Naive thymus-derived CD4-positive, alpha-beta T cell (primary cell): ENCODE data around the gene MFAP4. TPM values are rescaled to one million over a fixed set of nuclear protein-coding genes. Genes with fewer than 3 reads are reported as not detected.

Source experiments
- ATAC-seq: fragments of 150-1000 bp; cut with Tn5 transposase; 2 replicates; pipeline ENCODE4 v1.10.0; 2021; ENCODE audit warnings: mild to moderate bottlenecking, moderate library complexity
- CTCF ChIA-PET: fragments of 350-600 bp; sonication (Branson Sonifier 250); formaldehyde crosslinking; loops from one replicate; lab custom pipeline; 2021; ENCODE audit warnings: antibody characterized with exemption; lab: Charles Lee
- POLR2A ChIA-PET: fragments of 350-600 bp; sonication (Branson Sonifier 250); formaldehyde crosslinking; loops from one replicate; lab custom pipeline; 2021; ENCODE audit warnings: antibody characterized with exemption, inconsistent platforms; lab: Charles Lee
- DNase-seq, 9 donors: peaks; one replicate each; pipeline versions ENCODE4 v3.0.0 to v3.0.0-alpha.2; 2020 to 2022; ENCODE audit warnings: mixed read lengths in 1 of 9
- H3K27ac ChIP-seq: one replicate; pipeline ENCODE4 v1.7.0; 2013; ENCODE audit warnings: mild to moderate bottlenecking, low read depth, low read length, moderate library complexity
- H3K27me3 ChIP-seq, 2 donors: one replicate each; pipeline ENCODE4 v1.7.0; 2013; ENCODE audit warnings: low read length in 2 of 2, mild to moderate bottlenecking in 2 of 2, moderate library complexity in 2 of 2; ENCODE audit not compliant: control insufficient read depth in 2 of 2, insufficient read depth in 2 of 2
- H3K36me3 ChIP-seq, 3 experiments: 1 replicate in 2 of 3; 2 replicates in 1 of 3; pipeline ENCODE4 v1.7.0; 2013; ENCODE audit warnings: low read length in 3 of 3, mild to moderate bottlenecking in 3 of 3, moderate library complexity in 1 of 3; ENCODE audit not compliant: insufficient read depth in 3 of 3, control insufficient read depth in 2 of 3
- H3K4me1 ChIP-seq, 2 donors: one replicate each; pipeline ENCODE4 v1.7.0; 2013; ENCODE audit warnings: low read length in 2 of 2, mild to moderate bottlenecking in 2 of 2, moderate library complexity in 1 of 2; ENCODE audit not compliant: control insufficient read depth in 2 of 2, insufficient read depth in 2 of 2
- H3K4me3 ChIP-seq: 2 replicates; pipeline ENCODE4 v1.7.0; 2013; ENCODE audit warnings: mild to moderate bottlenecking, low read length
- H3K9me3 ChIP-seq, 3 experiments: 1 replicate in 2 of 3; 2 replicates in 1 of 3; pipeline ENCODE4 v1.7.0; 2013; ENCODE audit warnings: low read length in 3 of 3; ENCODE audit not compliant: control insufficient read depth in 2 of 3
- H3K27ac Mint-ChIP-seq, 9 donors: one replicate each; pipeline ENCODE4 v1.8.0; 2020 to 2022; ENCODE audit warnings: mixed read lengths in 9 of 9, mild to moderate bottlenecking in 8 of 9, moderate library complexity in 5 of 9, inconsistent platforms in 2 of 9
- H3K27me3 Mint-ChIP-seq, 5 donors: one replicate each; pipeline ENCODE4 v1.8.0; 2021 to 2022; ENCODE audit warnings: mixed read lengths in 5 of 5, mild to moderate bottlenecking in 1 of 5
- H3K36me3 Mint-ChIP-seq, 5 donors: one replicate each; pipeline ENCODE4 v1.8.0; 2020 to 2022; ENCODE audit warnings: mixed read lengths in 5 of 5, mild to moderate bottlenecking in 3 of 5, inconsistent platforms in 1 of 5
- H3K4me1 Mint-ChIP-seq, 7 donors: one replicate each; pipeline ENCODE4 v1.8.0; 2020 to 2022; ENCODE audit warnings: mixed read lengths in 7 of 7, mild to moderate bottlenecking in 3 of 7, inconsistent platforms in 1 of 7
- H3K4me3 Mint-ChIP-seq, 10 donors: one replicate each; pipeline ENCODE4 v1.8.0; 2020 to 2022; ENCODE audit warnings: mild to moderate bottlenecking in 10 of 10, mixed read lengths in 10 of 10, moderate library complexity in 6 of 10, inconsistent platforms in 2 of 10
- H3K9me3 Mint-ChIP-seq, 11 donors: one replicate each; pipeline ENCODE4 v1.8.0; 2020 to 2022; ENCODE audit warnings: mixed read lengths in 11 of 11, mild to moderate bottlenecking in 4 of 11, inconsistent platforms in 1 of 11, moderate library complexity in 1 of 11
- intact Hi-C, 2 donors: fragments of 100-400 bp; cut with micrococcal nuclease; formaldehyde crosslinking; loops; one replicate each; pipeline ENCODE4 v1.15.1; 2023
- polyA plus RNA-seq, 2 donors: library from polyadenylated mRNA; unstranded; fragments of 300-500 nt; fragmentation: Illumina TruSeq; gene quantifications; one replicate each; pipeline ENCODE4 v1.2.3, GENCODE V29; 2021
- total RNA-seq, 6 experiments: library from RNA in 5 of 6; stranded (reverse) in 5 of 6; gene quantifications; 1 replicate in 5 of 6; 2 replicates in 1 of 6; pipeline ENCODE4 v1.2.3 and lab custom pipeline; 2021 to 2026

MFAP4 gene
- total and polyA plus RNA-seq, 7 experiments from 2014 or later: not detected

DNA sequence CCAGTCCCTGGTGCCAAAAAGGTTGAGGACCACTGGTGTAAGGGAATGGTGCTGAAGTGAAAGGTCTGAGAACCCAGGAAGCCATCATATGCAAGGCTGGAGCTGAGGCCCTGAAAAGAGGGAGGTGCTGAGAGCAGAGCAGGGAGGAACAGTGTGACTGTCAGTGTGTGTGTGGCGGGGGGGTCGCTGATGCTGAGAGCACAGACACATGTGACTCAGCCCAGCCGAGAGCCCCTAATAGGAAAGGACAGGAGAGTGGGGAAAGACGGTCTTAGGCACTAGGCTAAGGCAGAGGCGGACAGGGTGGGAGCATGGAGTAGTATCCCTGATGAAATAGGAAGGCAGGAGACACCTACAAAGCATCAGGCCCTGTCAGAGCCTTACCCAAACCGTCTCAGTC is 25.7 kb downstream of the MFAP4 start:
- Mint-ChIP-seq H3K9me3 (no peaks in the 10 kb centered on the region), H3K4me3 (peak overlapping the region in 9 of 10 donors; percentile 32 to 95 (median 75)), H3K4me1 (peaks cover 0 to 15% (median 6%) of the 10 kb centered on the region in 7 donors), H3K27ac (peak overlapping the region in 6 of 9 donors; percentile 20 to 92 (median 58)), H3K36me3 (no peaks in the 10 kb centered on the region), H3K27me3 (peaks cover 7 to 32% (median 21%) of the 10 kb centered on the region in 5 donors)
- Histone ChIP-seq H3K36me3 (no peaks in the 10 kb centered on the region), H3K27ac (no peak overlapping the region), H3K27me3 (no peaks in the 10 kb centered on the region), H3K9me3 (no peaks in the 10 kb centered on the region), H3K4me1 (peaks cover 6 to 11% of the 10 kb centered on the region in 2 donors), H3K4me3 (no peak overlapping the region)
- POLR2A ChIA-PET: interaction anchor here (2.9 kb wide), 1 partner anchor 17 kb away, joined by 26 read pairs; the partner anchor contains the start of gene MAPK7
- no peak for ATAC-seq
- intact Hi-C loops: loop anchor here (5.0 kb wide), 2 partner anchors 504 to 506 kb away; partner anchors contain the start of genes PRPSAP2 (in 1 of the 2) and ULK2 (in 1 of the 2)
- no peak for DNase-seq
- CTCF ChIA-PET: interaction anchor here (3.4 to 4.7 kb wide), 2 partner anchors 16 to 86 kb away, joined by 29 to 64 read pairs; partner anchors contain the start of gene MAPK7

DNA sequence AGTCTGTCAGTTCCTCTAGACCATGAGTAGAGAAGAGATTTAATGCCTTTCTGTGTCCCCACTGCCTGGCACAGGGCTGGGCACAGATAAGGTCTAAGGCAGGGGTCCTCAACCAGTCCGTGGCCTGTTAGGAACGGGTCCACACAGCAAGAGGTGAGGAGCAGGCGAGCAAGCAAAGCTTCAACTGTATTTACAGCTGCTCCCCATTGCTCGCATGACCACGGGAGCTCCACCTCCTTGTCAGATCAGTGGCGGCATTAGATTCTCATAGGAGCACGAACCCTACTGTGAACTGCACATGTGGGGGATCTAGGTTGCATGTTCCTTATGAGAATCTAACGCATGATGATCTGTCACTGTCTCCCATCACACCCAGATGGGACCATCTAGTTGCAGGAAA is 26.2 kb downstream of the MFAP4 start:
- Histone ChIP-seq H3K27ac (no peak overlapping the region), H3K4me3 (no peak overlapping the region), H3K27me3 (no peaks in the 10 kb centered on the region), H3K4me1 (peaks cover 6 to 11% of the 10 kb centered on the region in 2 donors), H3K36me3 (no peaks in the 10 kb centered on the region), H3K9me3 (no peaks in the 10 kb centered on the region)
- ChIA-PET CTCF (interaction anchor here (3.4 kb wide), 1 partner anchor 17 kb away, joined by 29 read pairs; the partner anchor contains the start of gene MAPK7), POLR2A (interaction anchor here (2.9 kb wide), 1 partner anchor 17 kb away, joined by 26 read pairs; the partner anchor contains the start of gene MAPK7)
- H3K9me3 Mint-ChIP-seq: no peaks in the 10 kb centered on the region
- H3K4me1 Mint-ChIP-seq: peaks cover 0 to 15% (median 6%) of the 10 kb centered on the region in 7 donors
- H3K27ac Mint-ChIP-seq: no peak overlapping the region
- peaks cover 7 to 32% (median 21%) of the 10 kb centered on the region in 5 donors for H3K27me3 Mint-ChIP-seq
- ATAC-seq (no peak), DNase-seq (no peak)
- no peaks in the 10 kb centered on the region for H3K36me3 Mint-ChIP-seq
- peak overlapping the region in 1 of 10 donors; percentile 60 for H3K4me3 Mint-ChIP-seq
- intact Hi-C loops: loop anchor here (5.0 kb wide), 2 partner anchors 503 to 507 kb away; partner anchors contain the start of genes PRPSAP2 (in 1 of the 2) and ULK2 (in 1 of the 2)

DNA sequence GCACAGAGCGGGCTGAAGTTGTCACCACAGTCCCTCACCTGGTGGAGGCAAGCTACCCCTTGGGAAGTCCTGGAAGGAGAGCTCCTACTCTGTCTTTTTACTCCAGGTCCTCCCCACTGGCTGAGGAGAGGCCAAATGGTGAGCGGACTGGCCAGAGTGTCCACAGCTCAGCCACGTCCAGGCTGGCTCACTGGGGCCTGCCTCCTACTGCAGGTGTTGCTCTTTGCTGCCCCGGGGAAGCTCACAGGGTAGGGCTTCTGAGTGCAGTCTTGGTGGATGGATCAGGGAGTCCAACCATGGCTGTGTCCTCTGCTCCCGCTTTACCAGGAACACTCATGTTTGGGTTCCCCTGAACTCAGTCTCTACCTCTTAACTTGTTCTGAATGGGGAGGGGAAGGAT is 27.1 kb downstream of the MFAP4 start:
- ChIA-PET CTCF (no interaction called here), POLR2A (no interaction called here)
- Histone ChIP-seq H3K27me3 (no peaks in the 10 kb centered on the region), H3K27ac (no peak overlapping the region), H3K9me3 (no peaks in the 10 kb centered on the region), H3K36me3 (no peaks in the 10 kb centered on the region), H3K4me1 (peaks cover 6 to 11% of the 10 kb centered on the region in 2 donors), H3K4me3 (no peak overlapping the region)
- H3K27ac Mint-ChIP-seq: no peak overlapping the region
- no peak overlapping the region for H3K4me3 Mint-ChIP-seq
- ATAC-seq: no peak
- no peak for DNase-seq
- H3K4me1 Mint-ChIP-seq: peaks cover 0 to 15% (median 6%) of the 10 kb centered on the region in 7 donors
- no peaks in the 10 kb centered on the region for H3K9me3 Mint-ChIP-seq
- peaks cover 7 to 35% (median 23%) of the 10 kb centered on the region in 5 donors for H3K27me3 Mint-ChIP-seq
- no peaks in the 10 kb centered on the region for H3K36me3 Mint-ChIP-seq
- intact Hi-C loops: loop anchor here (5.0 kb wide), 2 partner anchors 503 to 507 kb away; partner anchors contain the start of genes PRPSAP2 (in 1 of the 2) and ULK2 (in 1 of the 2)

DNA sequence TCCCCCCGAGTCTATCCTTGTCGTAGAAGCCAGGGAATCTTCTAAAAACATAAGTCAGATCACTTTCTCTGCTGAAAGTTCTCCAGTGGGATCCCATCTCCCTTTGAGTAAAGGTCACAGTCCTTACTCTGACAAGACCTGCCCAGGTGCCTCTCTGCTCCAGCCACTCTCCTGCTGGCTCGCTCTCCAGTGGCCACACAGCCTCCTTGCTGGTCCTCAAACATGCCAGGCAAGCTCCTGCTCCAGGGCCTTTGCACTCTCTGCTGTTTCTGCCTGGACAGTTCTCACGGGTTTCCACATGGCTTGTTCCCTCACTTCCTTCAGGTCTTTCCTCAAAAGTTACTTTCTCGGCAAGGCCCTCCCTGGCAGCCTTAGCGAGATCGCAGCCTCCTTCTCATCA is 27.8 kb downstream of the MFAP4 start:
- CTCF ChIA-PET: no interaction called here
- Mint-ChIP-seq H3K27me3 (peaks cover 7 to 38% (median 19%) of the 10 kb centered on the region in 5 donors), H3K36me3 (no peaks in the 10 kb centered on the region), H3K27ac (no peak overlapping the region), H3K9me3 (no peaks in the 10 kb centered on the region), H3K4me1 (peaks cover 0 to 15% (median 6%) of the 10 kb centered on the region in 7 donors), H3K4me3 (no peak overlapping the region)
- no peak overlapping the region for H3K4me3 ChIP-seq
- ATAC-seq: no peak
- H3K36me3 ChIP-seq: no peaks in the 10 kb centered on the region
- no peaks in the 10 kb centered on the region for H3K9me3 ChIP-seq
- H3K27me3 ChIP-seq: no peaks in the 10 kb centered on the region
- intact Hi-C loops: no loop called here
- H3K4me1 ChIP-seq: peaks cover 6 to 11% of the 10 kb centered on the region in 2 donors
- H3K27ac ChIP-seq: no peak overlapping the region
- POLR2A ChIA-PET: no interaction called here
- no peak for DNase-seq

DNA sequence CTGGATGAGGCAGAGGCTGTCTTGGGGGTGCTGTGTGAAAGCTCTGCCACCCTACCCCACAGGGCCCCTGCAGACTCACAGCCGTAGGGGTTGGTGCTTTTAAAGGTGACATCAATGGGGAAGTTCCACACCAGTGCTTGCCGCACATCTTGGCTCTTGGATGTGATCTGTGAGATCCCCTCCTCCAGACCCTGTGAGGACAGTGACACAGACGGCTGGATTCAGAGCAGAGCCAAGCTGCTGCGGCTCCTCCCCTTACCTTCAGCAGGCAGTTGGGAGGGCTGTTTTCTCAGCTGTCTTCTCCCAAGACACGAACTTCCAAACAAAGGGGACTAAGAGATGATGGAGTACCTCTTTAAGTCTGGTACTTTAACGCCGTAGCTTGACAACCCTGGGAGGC is 29.2 kb downstream of the MFAP4 start:
- ChIA-PET POLR2A (no interaction called here), CTCF (no interaction called here)
- Mint-ChIP-seq H3K36me3 (no peaks in the 10 kb centered on the region), H3K27ac (no peak overlapping the region), H3K4me3 (no peak overlapping the region), H3K27me3 (peaks cover 7 to 42% (median 22%) of the 10 kb centered on the region in 5 donors), H3K4me1 (peaks cover 0 to 11% (median 5%) of the 10 kb centered on the region in 7 donors), H3K9me3 (no peaks in the 10 kb centered on the region)
- Histone ChIP-seq H3K27ac (no peak overlapping the region), H3K9me3 (no peaks in the 10 kb centered on the region), H3K27me3 (no peaks in the 10 kb centered on the region), H3K36me3 (no peaks in the 10 kb centered on the region), H3K4me1 (peaks cover 6 to 7% of the 10 kb centered on the region in 2 donors), H3K4me3 (no peak overlapping the region)
- DNase-seq (no peak), ATAC-seq (no peak)
- intact Hi-C loops: no loop called here

DNA sequence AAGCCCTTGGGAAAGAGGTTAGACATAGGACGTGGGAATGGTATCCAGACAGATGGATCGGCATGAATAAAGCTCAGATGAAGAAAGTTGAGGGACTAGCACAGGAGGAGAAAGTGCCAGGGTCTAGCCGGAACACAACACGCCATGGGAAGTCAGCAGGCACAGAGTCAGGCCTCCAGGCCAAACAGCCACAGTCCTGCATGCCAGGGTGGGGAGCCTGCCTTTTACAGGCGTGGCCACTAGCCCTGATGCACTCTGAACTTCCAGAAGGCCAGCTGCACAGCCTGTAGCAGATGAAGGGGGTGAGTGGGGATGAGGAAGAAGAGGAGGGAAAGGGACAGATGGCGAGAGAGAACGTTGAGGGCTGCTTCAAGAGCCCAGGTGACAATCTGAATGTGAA is 29.6 kb downstream of the MFAP4 start:
- no peak overlapping the region for H3K4me3 Mint-ChIP-seq
- CTCF ChIA-PET: no interaction called here
- no peak for ATAC-seq

More for the DNA sequence above, 29.6 kb downstream of the MFAP4 start:
- no peaks in the 10 kb centered on the region for H3K36me3 Mint-ChIP-seq
- POLR2A ChIA-PET: no interaction called here
- no peak overlapping the region for H3K27ac Mint-ChIP-seq
- intact Hi-C loops: no loop called here
- Histone ChIP-seq H3K4me1 (peaks cover 6 to 7% of the 10 kb centered on the region in 2 donors), H3K27ac (no peak overlapping the region), H3K4me3 (no peak overlapping the region), H3K9me3 (no peaks in the 10 kb centered on the region), H3K36me3 (no peaks in the 10 kb centered on the region), H3K27me3 (no peaks in the 10 kb centered on the region)
- H3K9me3 Mint-ChIP-seq: no peaks in the 10 kb centered on the region
- no peak for DNase-seq
- peaks cover 0 to 11% (median 5%) of the 10 kb centered on the region in 7 donors for H3K4me1 Mint-ChIP-seq
- peaks cover 7 to 42% (median 22%) of the 10 kb centered on the region in 5 donors for H3K27me3 Mint-ChIP-seq
